Endothelial cell of hepatic sinusoid (primary cell): ENCODE results near the gene ROCK2.
"Not testable (repeated sequence)": the region's sequence is repeated elsewhere in the genome, so short reads cannot be mapped to it uniquely, and the experiment has no call there.

ENCODE experiments used
- in situ Hi-C: cut with HindIII; loops from 2 replicates; pipeline ENCODE4 v1.10.0; 2017; ENCODE audit warnings: low sequenced_read_pairs

The ROCK2 gene

GRCh38 chr2:11279398-11279797 lies 65.0 kb downstream of the ROCK2 start:
- in situ Hi-C loops: no loop called here

GRCh38 chr2:11278219-11278618 lies 66.2 kb downstream of the ROCK2 start:
- in situ Hi-C loops: no loop called here

GRCh38 chr2:11275910-11276309 lies 68.5 kb downstream of the ROCK2 start:
- in situ Hi-C loops: no loop called here

DNA sequence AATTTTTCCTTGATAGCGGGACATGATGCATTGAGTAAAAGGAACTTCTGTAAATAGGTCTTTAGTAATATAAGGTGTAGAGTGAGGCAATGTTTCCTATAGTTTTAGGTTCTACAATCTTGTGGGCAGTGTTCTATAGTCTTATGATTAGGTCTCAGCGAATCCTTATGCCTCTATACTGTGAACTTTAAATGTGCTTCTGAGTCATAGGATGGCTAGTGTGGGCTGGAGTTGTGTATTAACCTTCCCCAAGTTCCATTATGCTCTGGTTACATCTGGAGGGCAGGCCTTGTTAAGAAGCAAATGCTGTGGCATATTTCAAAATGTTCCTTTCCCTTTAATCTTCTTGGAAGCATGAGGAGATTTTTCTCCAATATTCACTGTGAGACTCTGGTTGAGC lies 73.5 kb downstream of the ROCK2 start:
- in situ Hi-C loops: no loop called here

DNA sequence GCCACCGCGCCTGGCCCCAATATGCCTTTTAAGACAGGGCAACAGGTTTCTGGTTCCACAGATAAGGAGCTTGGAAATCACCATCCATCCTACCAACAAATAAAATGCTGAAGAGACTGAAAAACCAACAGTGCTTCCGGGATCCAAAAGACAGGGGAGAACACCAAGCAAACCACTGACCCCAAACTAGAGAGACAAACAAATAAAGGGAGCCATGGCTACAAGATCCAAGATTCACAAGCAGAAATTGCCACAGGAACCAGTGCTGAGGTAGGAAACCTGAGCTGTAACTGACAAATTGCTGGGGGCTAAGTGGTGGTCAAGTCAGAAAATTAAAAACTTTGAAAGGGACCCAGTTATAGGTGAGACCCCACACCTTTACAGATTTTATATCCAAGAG lies 76.5 kb downstream of the ROCK2 start:
- in situ Hi-C loops: no loop called here

GRCh38 chr2:11264818-11265217 lies 79.6 kb downstream of the ROCK2 start:
- in situ Hi-C loops: no loop called here

GRCh38 chr2:11264007-11264406 lies 80.4 kb downstream of the ROCK2 start:
- in situ Hi-C loops: no loop called here

GRCh38 chr2:11263177-11263576 lies 81.3 kb downstream of the ROCK2 start:
- in situ Hi-C loops: no loop called here

DNA sequence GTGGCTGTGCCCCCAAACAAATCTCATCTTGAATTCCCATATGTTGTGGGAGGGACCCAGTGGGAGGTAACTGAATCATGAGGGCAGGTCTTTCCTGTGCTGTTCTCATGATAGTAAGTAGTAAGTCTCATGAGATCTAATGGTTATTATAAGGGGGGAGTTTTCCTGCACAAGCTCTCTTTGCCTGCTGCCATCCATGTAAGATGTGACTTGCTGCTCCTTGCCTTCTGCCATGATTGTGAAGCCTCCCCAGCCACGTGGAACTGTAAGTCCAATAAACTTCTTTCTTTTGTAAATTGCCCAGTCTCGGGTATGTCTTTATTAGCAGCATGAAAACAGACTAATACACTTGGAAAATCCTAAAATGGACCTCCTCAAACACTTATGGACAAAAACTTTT lies 82.0 kb downstream of the ROCK2 start:
- in situ Hi-C loops: not testable (repeated sequence)

DNA sequence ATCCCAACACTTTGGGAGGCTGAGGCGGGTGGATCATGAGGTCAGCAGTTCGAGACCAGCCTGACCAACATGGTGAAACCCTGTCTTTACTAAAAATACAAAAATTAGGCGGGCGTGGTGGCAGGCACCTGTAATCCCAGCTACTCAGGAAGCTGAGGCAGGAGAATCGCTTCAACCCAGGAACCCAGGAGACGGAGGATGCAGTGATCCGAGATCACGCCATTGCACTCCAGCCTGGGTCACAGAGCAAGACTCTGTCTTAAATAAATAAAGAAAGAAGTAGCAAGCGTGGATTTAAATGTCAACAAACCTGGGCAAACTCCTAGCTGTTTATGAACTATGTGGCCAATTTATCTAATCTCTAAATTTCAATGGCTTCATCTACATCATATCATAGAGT lies 82.9 kb downstream of the ROCK2 start:
- in situ Hi-C loops: not testable (repeated sequence)

DNA sequence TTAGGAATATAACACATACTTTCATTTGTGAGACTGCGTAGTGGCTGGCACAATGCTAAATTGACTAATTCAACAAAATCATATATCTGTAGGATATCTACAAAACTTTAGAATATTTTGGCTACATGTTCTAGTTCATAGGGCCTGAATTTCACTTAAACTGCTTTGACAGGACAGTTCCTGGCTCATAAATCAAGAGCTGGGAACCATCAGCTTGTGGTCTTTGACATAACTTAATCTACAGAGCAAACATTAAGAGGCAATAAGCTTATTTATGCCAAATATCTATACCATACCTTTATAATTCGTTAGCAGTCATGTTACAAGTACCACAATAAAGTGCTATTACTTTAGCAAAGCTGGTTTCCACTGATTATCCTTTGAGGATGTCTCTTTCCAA lies 83.5 kb downstream of the ROCK2 start:
- in situ Hi-C loops: no loop called here

DNA sequence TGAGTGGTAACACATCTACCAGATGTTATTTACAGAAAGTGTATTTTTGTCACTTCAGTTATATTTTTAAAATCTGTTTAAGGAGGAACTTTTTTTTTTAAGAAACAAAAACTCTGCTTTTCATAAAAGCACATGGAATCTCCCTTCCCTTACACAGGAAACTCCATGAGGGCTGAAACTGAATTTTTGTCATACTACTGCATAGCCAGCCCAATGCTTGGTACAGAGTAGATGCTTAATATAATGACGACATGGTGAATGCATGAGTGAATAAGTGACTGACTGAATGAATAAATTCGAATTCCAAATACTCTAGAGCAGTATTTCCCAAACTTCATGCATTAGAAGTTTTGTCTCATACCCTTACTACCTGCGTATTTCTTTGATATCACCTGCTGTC lies 86.5 kb downstream of the ROCK2 start:
- in situ Hi-C loops: no loop called here

DNA sequence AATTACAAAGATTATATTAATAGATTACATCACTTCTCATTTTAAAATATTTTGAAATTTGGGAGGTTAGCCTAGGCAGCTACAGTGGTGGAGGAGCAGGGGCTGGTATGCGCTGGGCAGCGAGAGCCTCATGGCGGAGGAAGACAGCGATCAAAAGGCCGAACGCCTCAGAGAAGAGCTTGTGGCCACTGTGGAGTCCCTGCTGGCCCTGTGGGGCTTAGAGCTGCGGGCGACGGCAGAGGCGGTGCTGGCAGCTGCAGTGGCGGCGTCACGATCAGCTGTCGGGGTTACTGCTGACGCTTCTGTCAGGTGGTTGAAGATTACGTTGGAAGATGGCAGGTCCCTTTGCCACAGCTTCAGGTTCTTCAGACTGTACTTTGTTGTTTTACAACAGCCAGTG lies 87.4 kb downstream of the ROCK2 start:
- in situ Hi-C loops: no loop called here

DNA sequence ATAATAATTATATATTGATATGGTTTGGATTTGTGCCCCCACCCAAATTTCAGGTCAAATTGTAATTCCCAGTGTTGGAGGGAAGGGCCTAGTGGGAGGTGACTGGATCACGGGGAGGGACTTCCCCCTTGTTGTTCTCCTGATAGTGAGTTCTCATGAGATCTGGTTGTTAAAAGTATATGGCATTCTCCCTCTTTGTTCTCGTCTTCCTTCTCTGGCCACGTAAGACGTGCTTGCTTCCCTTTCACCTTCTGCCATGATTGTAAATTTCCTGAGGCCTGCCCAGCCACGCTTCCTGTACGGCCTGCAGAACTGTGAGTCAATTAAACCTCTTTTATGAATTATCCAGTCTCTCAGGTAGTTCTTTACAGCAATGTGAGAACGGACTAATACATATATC lies 88.3 kb downstream of the ROCK2 start:
- in situ Hi-C loops: no loop called here

GRCh38 chr2:11254100-11254536 lies 90.3 kb downstream of the ROCK2 start:
- in situ Hi-C loops: no loop called here

DNA sequence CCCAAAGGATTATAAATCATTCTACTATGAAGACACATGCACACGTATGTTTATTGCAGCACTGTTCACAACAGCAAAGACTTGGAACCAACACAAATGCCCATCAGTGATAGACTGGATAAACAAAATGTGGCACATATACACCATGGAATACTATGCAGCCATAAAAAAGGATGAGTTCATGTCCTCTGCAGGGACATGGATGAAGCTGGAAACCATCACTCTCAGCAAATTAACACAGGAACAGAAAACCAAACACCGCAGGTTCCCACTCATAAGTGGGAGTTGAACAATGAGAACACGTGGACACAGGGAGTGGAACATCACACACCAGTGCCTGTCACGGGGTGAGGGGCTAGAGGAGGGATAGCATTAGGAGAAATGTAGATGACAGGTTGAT lies 92.0 kb downstream of the ROCK2 start:
- in situ Hi-C loops: not testable (repeated sequence)

DNA sequence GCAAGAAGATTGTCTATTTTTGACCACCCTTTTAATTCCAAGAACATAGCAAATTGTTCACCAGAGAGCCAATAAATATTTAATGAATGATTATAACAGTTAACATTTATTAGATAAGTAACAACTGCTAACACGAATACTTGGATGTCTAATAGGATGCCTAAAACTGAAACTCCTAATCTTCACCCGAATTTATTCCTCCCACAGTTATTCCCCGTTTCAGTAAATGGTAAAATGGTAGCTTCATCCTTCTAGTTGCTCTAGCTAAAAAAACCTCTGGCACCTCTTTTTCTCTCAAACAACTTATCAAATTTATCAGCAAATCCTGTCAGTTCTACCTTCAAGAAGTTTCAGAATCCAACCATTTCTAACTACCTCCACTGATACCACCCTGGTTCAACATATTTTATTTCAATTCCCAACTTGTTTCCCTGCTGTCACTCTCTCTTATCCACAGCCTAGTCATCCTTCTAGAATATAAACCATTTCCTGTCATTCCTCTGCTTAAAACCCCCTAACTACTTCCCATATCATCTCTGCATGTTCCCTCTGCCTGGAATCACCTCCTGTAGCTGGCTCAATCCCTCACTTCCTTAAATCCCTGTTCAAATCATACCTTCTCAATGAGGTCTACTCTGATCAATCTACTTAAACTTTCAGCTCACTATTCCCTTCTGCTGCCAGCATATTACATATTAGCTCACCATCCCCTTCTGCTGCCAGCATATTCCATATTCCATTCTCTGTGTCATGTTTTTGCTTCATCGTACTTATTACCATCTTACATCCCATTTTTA lies 93.8 kb downstream of the ROCK2 start:
- in situ Hi-C loops: no loop called here

- in situ Hi-C loops: no loop called here
Measured at GRCh38 chr2:11245322-11245721, 99.1 kb downstream of the ROCK2 start.

GRCh38 chr2:11244091-11244826 lies 100.2 kb downstream of the ROCK2 start:
- in situ Hi-C loops: no loop called here

GRCh38 chr2:11243512-11243911 lies 100.9 kb downstream of the ROCK2 start:
- in situ Hi-C loops: no loop called here

DNA sequence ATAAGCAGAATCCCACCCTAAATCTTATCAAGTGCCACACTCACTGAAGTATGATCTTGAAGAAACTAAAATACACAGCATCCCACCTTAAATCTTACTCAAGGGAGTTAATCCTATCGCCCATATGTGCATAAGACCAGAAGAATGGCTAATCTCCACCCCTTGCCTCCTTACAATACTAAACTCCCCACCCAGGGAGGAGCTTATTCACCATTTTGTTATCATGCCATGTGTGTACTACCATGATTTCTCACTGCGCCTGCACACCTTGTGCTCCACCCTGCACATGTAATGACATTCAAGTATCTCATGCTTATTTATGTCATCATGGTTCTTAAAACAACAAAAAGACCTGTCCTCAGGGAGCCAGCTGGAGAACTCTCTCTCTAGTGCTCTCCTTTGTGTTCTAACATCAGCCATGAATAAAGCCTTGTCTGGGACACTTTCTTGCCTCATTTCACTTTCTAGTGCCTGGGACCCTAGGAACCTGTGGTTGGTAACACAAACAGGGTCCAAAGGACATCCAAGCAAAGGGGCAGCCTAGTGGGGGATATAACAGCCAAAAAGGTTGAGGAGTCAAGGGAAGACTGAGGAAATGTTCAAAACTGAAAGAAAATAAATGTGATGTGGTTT lies 101.8 kb downstream of the ROCK2 start:
- in situ Hi-C loops: no loop called here
